AG04449 (cell line): ENCODE measurements around the gene EOMES.

Experiments used
- CTCF ChIA-PET: fragments of 350-600 bp; formaldehyde crosslinking; extraction: SDS; loops from one replicate; lab custom pipeline; 2021; ENCODE audit warnings: antibody characterized with exemption; lab: Yijun Ruan, JAX
- POLR2A ChIA-PET: fragments of 400-600, 350-600 bp; formaldehyde crosslinking; extraction: SDS; loops from one replicate; lab custom pipeline; 2020; ENCODE audit warnings: antibody characterized with exemption, inconsistent platforms; lab: Yijun Ruan, JAX
- DNase-seq: peaks from one replicate; pipeline ENCODE4 v3.0.0-alpha.2; 2010; ENCODE audit warnings: low read depth, low spot score
- H3K4me3 ChIP-seq: 2 replicates; pipeline ENCODE4 v1.5.1; 2011; ENCODE audit warnings: low read depth, mild to moderate bottlenecking, control low read depth, low read length
- CTCF ChIP-seq: IDR thresholded peaks from one replicate; pipeline ENCODE4 v1.5.1; 2011; ENCODE audit warnings: mild to moderate bottlenecking, moderate library complexity, low read length, control low read depth, inconsistent platforms; ENCODE audit not compliant: insufficient read depth; ENCODE audit errors: missing control alignments

The EOMES gene

GRCh38 chr3:27680517-27681246 is 41.4 kb downstream of the EOMES start:
- no peak overlapping the region for H3K4me3 ChIP-seq
- no peak for TF ChIP-seq CTCF
- no peak for DNase-seq
- CTCF ChIA-PET, result interaction anchor here (0.6 to 4.3 kb wide), 49 partner anchors 8 to 607 kb away, joined by 3 to 30 read pairs (median 4); partner anchors contain the start of gene SLC4A7
- POLR2A ChIA-PET, result interaction anchor here (1.0 to 1.3 kb wide), 2 partner anchors 74 to 147 kb away, joined by 4 to 6 read pairs; no protein-coding TSS in a partner anchor

- POLR2A ChIA-PET, result interaction anchor here (0.8 kb wide), 1 partner anchor 176 kb away, joined by 4 read pairs; no protein-coding TSS in a partner anchor
- no peak overlapping the region for H3K4me3 ChIP-seq
- DNase-seq, result no peak
- CTCF ChIA-PET, result interaction anchor here (1.1 to 4.3 kb wide), 22 partner anchors 8 to 368 kb away, joined by 3 to 30 read pairs (median 5); no protein-coding TSS in a partner anchor
- TF ChIP-seq CTCF, result no peak
Measured at GRCh38 chr3:27679691-27680090, 42.4 kb downstream of the EOMES start.

DNA sequence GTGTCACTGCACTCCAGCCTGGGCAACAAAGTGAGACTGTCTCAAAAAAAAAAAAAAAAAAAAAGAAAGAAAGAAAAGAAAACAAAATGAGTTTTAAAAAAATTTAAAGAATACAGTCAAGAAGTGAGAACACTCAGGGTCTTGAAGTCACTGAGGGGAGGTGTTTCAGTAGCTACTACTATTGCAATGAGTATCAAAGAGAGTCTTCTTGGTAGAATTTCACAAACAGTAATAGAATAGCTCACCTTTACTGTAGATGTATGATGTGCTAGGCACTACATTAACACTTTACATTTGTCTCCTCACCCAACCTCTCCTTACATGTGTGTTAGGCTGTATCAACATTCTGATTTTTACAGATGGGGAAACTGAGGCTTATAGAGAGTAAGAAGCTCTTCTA is 43.9 kb downstream of the EOMES start:
- H3K4me3 ChIP-seq, result no peak overlapping the region
- no peak for DNase-seq
- TF ChIP-seq CTCF, result no peak
- ChIA-PET POLR2A (interaction anchor here (0.6 to 1.1 kb wide), 2 partner anchors 145 to 194 kb away, joined by 3 to 6 read pairs; partner anchors contain the start of gene SLC4A7), CTCF (interaction anchor here (0.6 to 2.8 kb wide), 5 partner anchors 13 to 210 kb away, joined by 3 to 12 read pairs (median 3); no protein-coding TSS in a partner anchor)

DNA sequence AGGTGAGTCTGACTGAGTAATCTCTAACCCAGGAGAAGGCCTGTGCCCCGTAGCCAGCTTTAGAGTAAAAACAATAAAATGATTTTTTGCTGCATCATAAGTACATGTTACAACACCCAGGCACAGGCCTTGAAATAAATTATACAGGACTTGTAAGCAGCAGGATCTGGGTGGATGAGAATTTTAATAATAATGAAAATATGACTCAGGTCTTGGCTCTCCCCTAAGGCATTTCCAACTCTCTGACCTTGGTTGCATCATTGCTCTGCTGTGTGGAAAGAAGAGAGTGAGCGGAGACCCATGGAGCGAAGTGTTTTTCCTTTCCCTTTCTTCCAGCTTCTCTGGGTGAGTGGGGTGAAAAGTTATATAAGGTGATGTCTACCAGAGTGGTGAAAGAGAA is 44.6 kb downstream of the EOMES start:
- peak; percentile 93 for DNase-seq
- no peak overlapping the region for H3K4me3 ChIP-seq
- POLR2A ChIA-PET, result interaction anchor here (0.6 to 1.1 kb wide), 2 partner anchors 144 to 193 kb away, joined by 3 to 6 read pairs; partner anchors contain the start of gene SLC4A7
- CTCF ChIA-PET, result interaction anchor here (1.1 to 2.8 kb wide), 4 partner anchors 10 to 20 kb away, joined by 3 to 12 read pairs (median 8); no protein-coding TSS in a partner anchor
- TF ChIP-seq CTCF, result no peak

GRCh38 chr3:27675287-27675686 is 46.8 kb downstream of the EOMES start:
- no peak overlapping the region for H3K4me3 ChIP-seq
- ChIA-PET CTCF (interaction anchor here (1.5 to 2.1 kb wide), 4 partner anchors 8 to 18 kb away, joined by 3 to 8 read pairs (median 6); no protein-coding TSS in a partner anchor), POLR2A (interaction anchor here (0.6 kb wide), 1 partner anchor 278 kb away, joined by 3 read pairs; no protein-coding TSS in a partner anchor)
- TF ChIP-seq CTCF, result no peak
- DNase-seq, result no peak

DNA sequence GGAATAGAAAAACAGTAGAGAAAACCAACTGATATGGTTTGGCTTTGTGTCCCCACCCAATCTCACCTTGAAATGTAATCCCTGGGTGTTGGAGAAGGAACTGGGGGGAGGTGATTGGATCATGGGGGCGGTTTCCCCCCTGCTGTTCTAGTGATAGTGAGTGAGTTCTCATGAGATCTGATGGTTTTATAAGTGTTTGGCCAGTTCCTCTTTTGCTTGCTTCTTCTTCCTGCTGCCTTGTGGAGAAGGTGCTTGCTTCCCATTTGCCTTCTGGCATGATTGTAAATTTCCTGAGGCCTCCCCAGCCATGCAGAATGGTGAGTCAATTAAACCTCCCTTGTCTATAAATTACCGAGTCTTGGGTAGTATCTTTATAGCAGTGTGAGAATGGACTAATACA is 48.4 kb downstream of the EOMES start:
- DNase-seq, result no peak
- POLR2A ChIA-PET, result no interaction called here
- no peak overlapping the region for H3K4me3 ChIP-seq
- CTCF ChIA-PET, result interaction anchor here (1.5 kb wide), 1 partner anchor 11 kb away, joined by 3 read pairs; no protein-coding TSS in a partner anchor
- TF ChIP-seq CTCF, result no peak
